ENCODE results near the gene APOM.
A peak's percentile ranks its signal among the peaks of the same experiment; 100 is the strongest.

The APOM gene

GRCh38 chr6:31687860-31688693 is 32.4 kb downstream of the APOM start:
- TF ChIP-seq, protein P1, sequence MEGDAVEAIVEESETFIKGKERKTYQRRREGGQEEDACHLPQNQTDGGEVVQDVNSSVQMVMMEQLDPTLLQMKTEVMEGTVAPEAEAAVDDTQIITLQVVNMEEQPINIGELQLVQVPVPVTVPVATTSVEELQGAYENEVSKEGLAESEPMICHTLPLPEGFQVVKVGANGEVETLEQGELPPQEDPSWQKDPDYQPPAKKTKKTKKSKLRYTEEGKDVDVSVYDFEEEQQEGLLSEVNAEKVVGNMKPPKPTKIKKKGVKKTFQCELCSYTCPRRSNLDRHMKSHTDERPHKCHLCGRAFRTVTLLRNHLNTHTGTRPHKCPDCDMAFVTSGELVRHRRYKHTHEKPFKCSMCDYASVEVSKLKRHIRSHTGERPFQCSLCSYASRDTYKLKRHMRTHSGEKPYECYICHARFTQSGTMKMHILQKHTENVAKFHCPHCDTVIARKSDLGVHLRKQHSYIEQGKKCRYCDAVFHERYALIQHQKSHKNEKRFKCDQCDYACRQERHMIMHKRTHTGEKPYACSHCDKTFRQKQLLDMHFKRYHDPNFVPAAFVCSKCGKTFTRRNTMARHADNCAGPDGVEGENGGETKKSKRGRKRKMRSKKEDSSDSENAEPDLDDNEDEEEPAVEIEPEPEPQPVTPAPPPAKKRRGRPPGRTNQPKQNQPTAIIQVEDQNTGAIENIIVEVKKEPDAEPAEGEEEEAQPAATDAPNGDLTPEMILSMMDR (conservative IDR thresholded peaks at IDR 0.05; ENCODE audit: low read depth, low read length): no peak
- H3K4me3 ChIP-seq (ENCODE audit: low read length): no peak overlapping the region
- no peak for DNase-seq (ENCODE audit: low read depth)

- TF ChIP-seq, protein P1 (conservative IDR thresholded peaks at IDR 0.05; ENCODE audit: low read depth, low read length): peak; percentile 55
- H3K4me3 ChIP-seq (ENCODE audit: low read length): no peak overlapping the region
- no peak for DNase-seq (ENCODE audit: low read depth)
These were observed 33.8 kb downstream of the APOM start for GRCh38 chr6:31689249-31690110.

DNA sequence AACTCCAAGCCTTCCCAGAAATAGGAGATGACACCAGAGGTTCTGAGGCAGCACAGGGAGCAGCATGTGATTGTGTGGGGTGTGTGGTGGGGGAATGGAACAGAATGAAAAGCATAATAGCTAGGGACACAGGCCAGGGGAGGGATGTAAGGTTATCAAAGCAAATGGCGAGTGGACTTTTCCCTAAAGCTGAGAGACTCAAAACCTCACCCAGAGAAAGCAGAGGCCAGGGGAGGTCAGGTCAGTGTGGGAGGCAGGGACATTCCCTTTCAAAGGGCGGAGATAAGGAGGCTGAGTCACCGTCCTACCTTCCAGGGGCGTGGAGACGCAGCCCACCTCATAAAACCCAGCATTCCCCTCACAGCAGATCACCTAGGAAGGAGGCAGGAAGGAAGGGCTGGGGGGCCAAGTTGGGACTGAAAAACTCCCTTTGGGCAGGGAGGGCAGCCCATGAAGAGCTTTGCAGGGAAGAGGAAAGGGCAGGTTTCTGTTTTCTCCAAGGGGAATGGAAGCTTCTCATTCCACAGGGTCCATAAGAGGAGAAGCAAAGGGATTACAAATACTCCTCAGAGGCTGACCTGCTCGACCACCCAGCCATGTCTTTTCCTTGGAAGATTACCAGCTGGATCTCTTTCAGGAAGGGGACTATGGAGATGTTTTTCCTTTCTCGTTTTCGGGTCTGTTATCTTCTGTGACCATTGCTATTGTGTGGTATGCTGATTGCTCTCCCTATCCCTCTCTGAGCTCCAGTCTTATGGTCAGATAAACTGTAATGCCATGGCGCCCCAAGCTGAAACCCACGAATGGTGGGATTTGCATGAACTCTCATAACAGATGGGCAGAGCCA is 34.8 kb downstream of the APOM start:
- peak; percentile 34 for DNase-seq (ENCODE audit: low read depth)
- TF ChIP-seq, protein P1 (conservative IDR thresholded peaks at IDR 0.05; ENCODE audit: low read depth, low read length): no peak
- H3K4me3 ChIP-seq (ENCODE audit: low read length): no peak overlapping the region

GRCh38 chr6:31691078-31691463 is 35.4 kb downstream of the APOM start:
- no peak for DNase-seq (ENCODE audit: low read depth)
- no peak overlapping the region for H3K4me3 ChIP-seq (ENCODE audit: low read length)
- TF ChIP-seq, protein P1 (conservative IDR thresholded peaks at IDR 0.05; ENCODE audit: low read depth, low read length): no peak

DNA sequence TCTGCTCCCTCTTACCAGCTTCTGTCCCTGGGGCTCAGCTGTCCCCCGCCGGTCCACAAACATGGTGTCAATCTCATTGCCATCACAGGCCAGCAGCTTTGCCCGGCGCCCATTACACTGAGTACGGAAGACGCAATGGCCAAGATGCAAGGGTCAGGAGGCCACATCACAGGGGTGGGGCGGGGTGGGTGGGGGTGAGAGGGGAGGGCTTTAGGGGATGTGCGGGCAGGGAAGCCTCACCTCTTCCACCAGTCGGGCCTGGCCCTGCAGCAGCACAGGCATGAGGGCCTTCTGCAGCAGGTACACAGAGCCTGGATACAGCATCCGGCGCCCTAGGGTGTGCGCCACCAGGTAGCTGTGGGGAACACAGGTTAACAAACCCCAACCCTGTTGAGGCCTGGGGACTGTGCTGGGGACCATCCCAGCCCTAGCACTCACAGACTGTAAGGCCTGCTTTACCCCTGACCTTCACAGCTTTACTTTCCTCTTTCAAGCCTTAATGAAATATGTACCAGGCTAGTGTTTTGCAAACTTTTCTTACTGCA is 35.9 kb downstream of the APOM start:
- DNase-seq (ENCODE audit: low read depth): no peak
- H3K4me3 ChIP-seq (ENCODE audit: low read length): no peak overlapping the region
- TF ChIP-seq, protein P1 (conservative IDR thresholded peaks at IDR 0.05; ENCODE audit: low read depth, low read length): no peak

DNA sequence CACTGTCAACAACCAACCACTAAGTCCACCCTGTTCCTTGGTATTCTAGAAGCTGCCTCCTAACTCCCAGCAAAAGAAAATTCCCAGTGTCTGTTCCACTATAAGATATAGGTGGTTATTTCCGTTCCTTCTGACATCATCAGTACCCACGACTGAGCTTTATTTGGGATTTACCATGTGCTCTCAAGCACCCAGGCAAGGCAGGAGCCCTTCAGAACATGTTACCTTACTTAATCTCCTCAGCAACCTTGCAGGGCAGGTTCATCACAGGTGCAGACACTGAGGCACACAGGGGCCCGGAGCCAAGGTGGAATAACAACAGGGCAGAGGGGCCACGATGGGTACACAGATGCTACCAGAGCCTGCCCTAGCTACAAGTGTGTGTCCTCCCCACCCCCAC is 36.7 kb downstream of the APOM start:
- no peak for DNase-seq (ENCODE audit: low read depth)
- no peak overlapping the region for H3K4me3 ChIP-seq (ENCODE audit: low read length)
- TF ChIP-seq, protein P1 (conservative IDR thresholded peaks at IDR 0.05; ENCODE audit: low read depth, low read length): no peak

Measured in retinal pigment epithelial cell (primary cell).